Measurements from ENCODE around the gene DENND4A. TPM values are rescaled to one million over a fixed set of nuclear protein-coding genes. Genes with fewer than 3 reads are reported as not detected.
A peak's percentile ranks its signal among the peaks of the same experiment; 100 is the strongest.

DENND4A gene
- total and polyA plus RNA-seq, 10 of the 15 experiments (the other 5 are each of a cell fraction or from before 2014, with no cell fraction given), result 14.2 to 81.8 (median 34.1) TPM

GRCh38 chr15:65651042-65651322 is 141.1 kb downstream of the DENND4A start:
- no peaks in the 10 kb centered on the region for H3K9me3 ChIP-seq (replicated peaks; ENCODE audit: control insufficient read depth, insufficient read depth, low read length)
- ATAC-seq (peak; percentile 12; the same call in 2 of the 3 replicates), DNase-seq (ENCODE audit: low read depth, low spot score) (no peak), FAIRE-seq (no peak)
- intact Hi-C loops (cut with micrococcal nuclease; ENCODE audit: unreplicated experiment) (no loop called here), in situ Hi-C loops (cut with MboI) (no loop called here)
- H4K20me1 ChIP-seq (ENCODE audit: control insufficient read depth, insufficient read depth), result no peaks in the 10 kb centered on the region
- H2AFZ ChIP-seq (ENCODE audit: control insufficient read depth, low read depth, low read length), result no peak overlapping the region
- SMC1A ChIA-PET (ENCODE audit: uncharacterized antibody, unreplicated experiment), result interaction anchor here (1.4 to 2.1 kb wide), 3 partner anchors 8 to 186 kb away, joined by 3 to 10 read pairs (median 5); no protein-coding TSS in a partner anchor
- no peaks in the 10 kb centered on the region for H3K27me3 ChIP-seq (replicated peaks in 1 of 2; ENCODE audit: control insufficient read depth in 2 of 2, insufficient read depth in 2 of 2, low read length in 1 of 2)
- H3K4me3 ChIP-seq, result no peak overlapping the region
- H3K36me3 ChIP-seq (ENCODE audit: control insufficient read depth in 2 of 2, insufficient read depth in 2 of 2, low read length in 1 of 2), result peaks cover 0 to 29% of the 10 kb centered on the region in 2 experiments; a peak in 3 of 4 replicates
- no TSS peak for BruUV-seq (replicated peaks)
- H3K9ac ChIP-seq (ENCODE audit: control insufficient read depth, insufficient read depth, low read length), result no peak overlapping the region
- peaks cover 9% of the 10 kb centered on the region for H3K4me1 ChIP-seq (ENCODE audit: control insufficient read depth, insufficient read depth, low read length)
- H3K27ac ChIP-seq (ENCODE audit: control insufficient read depth, insufficient read depth), result no peak overlapping the region
- CTCF ChIA-PET, result interaction anchor here (1.2 kb wide), 1 partner anchor 9 kb away, joined by 3 read pairs; no protein-coding TSS in a partner anchor
- no peaks in the 10 kb centered on the region for H3K79me2 ChIP-seq (ENCODE audit: control insufficient read depth, insufficient read depth, low read length)
- TF ChIP-seq BHLHE40 (IDR thresholded peaks at IDR 0.05; ENCODE audit: borderline replicate concordance in 1 of 2, low read depth in 2 of 2, low read length in 1 of 2), result no peak
- no peak for TF ChIP-seq NBN (IDR thresholded peaks at IDR 0.05)
- TF ChIP-seq CREB1 (IDR thresholded peaks at IDR 0.05; ENCODE audit: low read depth), result no peak
- no peak for TF ChIP-seq ETV6 (conservative IDR thresholded peaks at IDR 0.05 in 1 of 2, IDR thresholded peaks at IDR 0.05 in 1 of 2; ENCODE audit: borderline replicate concordance in 1 of 2, low read depth in 1 of 2)
- TF ChIP-seq RBBP5 (conservative IDR thresholded peaks at IDR 0.05), result no peak
- peak; percentile 67; the same call in 1 of the 2 replicates for TF ChIP-seq POLR2AphosphoS2 (IDR thresholded peaks at IDR 0.05; ENCODE audit: low read depth, low read length)
- no peak for TF ChIP-seq SRF (IDR thresholded peaks at IDR 0.05; ENCODE audit: low read depth in 2 of 2, low read length in 2 of 2)
- TF ChIP-seq SIN3A (IDR thresholded peaks at IDR 0.05; ENCODE audit: low read depth, low read length), result no peak
- no peak for TF ChIP-seq STAT1 (conservative IDR thresholded peaks at IDR 0.05)
- WGBS (ENCODE audit: insufficient coverage, insufficient replicate concordance, low lambda C conversion rate, missing lambda C conversion rate), result 100% methylated on average over 1 of the region's 1 CpG
- POLR2A ChIA-PET, result no interaction called here
- RAD21 ChIA-PET (ENCODE audit: unreplicated experiment), result no interaction called here
- H3K4me2 ChIP-seq (ENCODE audit: control insufficient read depth, insufficient read depth), result no peak overlapping the region

Data from GM12878 (cell line).